Tibial nerve (tissue), 4 donors: ENCODE measurements around the gene SF3B1. TPM values are rescaled to one million over a fixed set of nuclear protein-coding genes. Genes with fewer than 3 reads are reported as not detected.
A peak's percentile ranks its signal among the peaks of the same experiment; 100 is the strongest.
"Not testable (repeated sequence)": the region's sequence is repeated elsewhere in the genome, so short reads cannot be mapped to it uniquely, and the experiment has no call there.

Experiments
- DNase-seq, 2 donors: peaks; one replicate each; pipeline ENCODE4 v3.0.0-alpha.2; 2019; ENCODE audit warnings: low spot score in 2 of 2
- H3K27ac ChIP-seq, 4 donors: fragments of 200-600 bp; sonication (generic) in 3 of 4; one replicate each; pipeline ENCODE4 v1.5.1; 2017 to 2019; ENCODE audit warnings: mild to moderate bottlenecking in 1 of 4
- H3K27me3 ChIP-seq, 2 donors: fragments of 200-600 bp; sonication (generic) in 1 of 2; one replicate each; pipeline versions ENCODE4 v1.5.1 to v1.6.0; 2017 to 2019
- H3K36me3 ChIP-seq, 3 donors: fragments of 200-600 bp; sonication (generic); one replicate each; pipeline ENCODE4 v1.5.1; 2018 to 2019
- H3K4me1 ChIP-seq, 4 donors: fragments of 200-600 bp; sonication (generic) in 3 of 4; one replicate each; pipeline ENCODE4 v1.5.1; 2017 to 2019
- H3K4me3 ChIP-seq, 4 donors: fragments of 200-600 bp; sonication (generic) in 3 of 4; one replicate each; pipeline ENCODE4 v1.5.1; 2017 to 2019; ENCODE audit warnings: mild to moderate bottlenecking in 1 of 4, moderate library complexity in 1 of 4
- H3K9me3 ChIP-seq, 4 donors: fragments of 200-600 bp; sonication (generic) in 3 of 4; one replicate each; pipeline ENCODE4 v1.5.1; 2017 to 2019
- CTCF ChIP-seq, 5 experiments: fragments of 200-600 bp in 3 of 5; fragments of 450-650 bp in 2 of 5; sonication (generic) in 3 of 5; IDR thresholded peaks; one replicate each; pipeline ENCODE4 v1.5.1; 2016 to 2019; ENCODE audit warnings: antibody characterized with exemption in 5 of 5, mild to moderate bottlenecking in 3 of 5, moderate library complexity in 2 of 5
- EP300 ChIP-seq, 2 donors: sonication (generic); formaldehyde crosslinking; IDR thresholded peaks; one replicate each; pipeline ENCODE4 v1.6.1; 2017; ENCODE audit warnings: antibody characterized with exemption in 2 of 2, mild to moderate bottlenecking in 1 of 2
- POLR2A ChIP-seq, 2 donors: fragments of 450-650 bp; IDR thresholded peaks; one replicate each; pipeline ENCODE4 v1.6.1; 2017; ENCODE audit warnings: antibody characterized with exemption in 2 of 2, mild to moderate bottlenecking in 2 of 2, moderate library complexity in 2 of 2
- WGBS, 2 donors: methylation state at CpG; one replicate each; pipeline ENCODE4 v1.1.5; 2018; 5-methylcytosine and 5-hydroxymethylcytosine counted together
- total RNA-seq, 4 donors: library from RNA; depleted of rRNA; stranded (reverse); fragments of >200 nt; gene quantifications; one replicate each; pipeline ENCODE4 v1.1.0, GENCODE V29; 2016

The SF3B1 gene
- total RNA-seq: 100 to 1,000 TPM; 274 to 335 (median 303) TPM

GRCh38 chr2:197434541-197435513 lies at the start of gene SF3B1:
Gene SF3B1 (minus strand): TSS chr2:197435028. CDS start chr2:197434999, 29 bp downstream.
- Histone ChIP-seq H3K4me3 (peak within 1 kb of the TSS; percentile 63 to 100 (median 80)), H3K27me3 (no peaks in the 10 kb centered on the region), H3K9me3 (no peaks in the 10 kb centered on the region), H3K36me3 (no peaks in the 10 kb centered on the region), H3K4me1 (peaks cover 0 to 49% (median 39%) of the 10 kb centered on the region in 4 donors), H3K27ac (peak within 1 kb of the TSS; percentile 94 to 98 (median 98))
- 0% methylated on average over 69 to 74 of the region's 74 CpGs for WGBS, 2 donors
- TF ChIP-seq CTCF (IDR thresholded peaks at IDR 0.05) (peak in 2 of 5 experiments; percentile 46 to 49), EP300 (IDR thresholded peaks at IDR 0.05) (peak; percentile 93 to 98), POLR2A (IDR thresholded peaks at IDR 0.05) (peak; percentile 90 to 97)
- DNase-seq: peak; percentile 95 to 97

- peaks cover 0 to 16% (median 0%) of the 10 kb centered on the region in 4 donors for H3K9me3 ChIP-seq
- H3K4me1 ChIP-seq, H3K27ac ChIP-seq, DNase-seq, H3K4me3 ChIP-seq, H3K27me3 ChIP-seq: not testable (repeated sequence)
- H3K36me3 ChIP-seq: peaks cover 0 to 92% (median 18%) of the 10 kb centered on the region in 3 donors
- WGBS, 2 donors: 95 to 96% methylated on average over 3 of the region's 3 CpGs
Observed at GRCh38 chr2:197484248-197484647, 49.4 kb upstream of the SF3B1 start.

- H3K9me3 ChIP-seq: peaks cover 0 to 16% (median 0%) of the 10 kb centered on the region in 4 donors
- TF ChIP-seq CTCF (IDR thresholded peaks at IDR 0.05): no peak
- no peak for TF ChIP-seq EP300 (IDR thresholded peaks at IDR 0.05)
- TF ChIP-seq POLR2A (IDR thresholded peaks at IDR 0.05): no peak
- WGBS, 2 donors: 90 to 93% methylated on average over 9 of the region's 9 CpGs
- no peak overlapping the region for H3K27ac ChIP-seq
- no peak overlapping the region for H3K4me3 ChIP-seq
- no peak for DNase-seq
- H3K36me3 ChIP-seq: peaks cover 0 to 80% (median 6%) of the 10 kb centered on the region in 3 donors
- H3K4me1 ChIP-seq: no peaks in the 10 kb centered on the region
- no peaks in the 10 kb centered on the region for H3K27me3 ChIP-seq
Observed at GRCh38 chr2:197480165-197481036, 45.6 kb upstream of the SF3B1 start.

- Histone ChIP-seq H3K36me3 (peaks cover 3 to 77% (median 6%) of the 10 kb centered on the region in 3 donors), H3K4me3 (no peak overlapping the region), H3K9me3 (peaks cover 0 to 2% (median 0%) of the 10 kb centered on the region in 4 donors), H3K4me1 (no peaks in the 10 kb centered on the region), H3K27me3 (no peaks in the 10 kb centered on the region), H3K27ac (no peak overlapping the region)
- 96 to 99% methylated on average over 3 of the region's 3 CpGs for WGBS, 2 donors
- TF ChIP-seq POLR2A (IDR thresholded peaks at IDR 0.05) (no peak), CTCF (IDR thresholded peaks at IDR 0.05) (no peak), EP300 (IDR thresholded peaks at IDR 0.05) (no peak)
- DNase-seq: no peak
Observed at GRCh38 chr2:197477797-197478196, 43.0 kb upstream of the SF3B1 start.

- DNase-seq: no peak
- no peak overlapping the region for H3K27ac ChIP-seq
- H3K27me3 ChIP-seq: no peaks in the 10 kb centered on the region
- peaks cover 3 to 95% (median 21%) of the 10 kb centered on the region in 3 donors for H3K36me3 ChIP-seq
- H3K4me3 ChIP-seq: no peak overlapping the region
- no peak for TF ChIP-seq CTCF (IDR thresholded peaks at IDR 0.05)
- no peak for TF ChIP-seq EP300 (IDR thresholded peaks at IDR 0.05)
- TF ChIP-seq POLR2A (IDR thresholded peaks at IDR 0.05): no peak
- no peaks in the 10 kb centered on the region for H3K4me1 ChIP-seq
- H3K9me3 ChIP-seq: no peaks in the 10 kb centered on the region
- WGBS, 2 donors: 97 to 98% methylated on average over 5 of the region's 5 CpGs
Observed at GRCh38 chr2:197472166-197472565, 37.3 kb upstream of the SF3B1 start.
